Caco-2 (cell line): Measurements from ENCODE around the gene TMEM43. TPM values are rescaled to one million over a fixed set of nuclear protein-coding genes. Genes with fewer than 3 reads are reported as not detected.

Experiments used
- BruUV-seq: library from RNA; stranded (reverse); fragments of 400-500 nt; replicated peaks from 2 replicates; lab custom pipeline; 2021; lab: Mats Ljungman, UMichigan
- CTCF ChIA-PET: fragments of 300-600 bp; sonication (Branson Sonifier 250); formaldehyde crosslinking; loops from one replicate; lab custom pipeline; 2022; ENCODE audit warnings: antibody characterized with exemption; lab: Charles Lee
- POLR2A ChIA-PET: fragments of 300-600 bp; sonication (Branson Sonifier 250); formaldehyde crosslinking; loops from one replicate; lab custom pipeline; 2022; ENCODE audit warnings: antibody characterized with exemption; lab: Charles Lee
- DNase-seq, 2 experiments: peaks; one replicate each; pipeline versions ENCODE4 v3.0.0 to v3.0.0-alpha.2; 2020 to 2022
- H3K27me3 ChIP-seq: replicated peaks from 2 replicates; pipeline ENCODE4 v1.6.0; 2011; ENCODE audit warnings: low read length; ENCODE audit not compliant: control insufficient read depth, insufficient read depth
- H3K36me3 ChIP-seq: 2 replicates; pipeline ENCODE4 v1.5.1; 2011; ENCODE audit warnings: low read length; ENCODE audit not compliant: control insufficient read depth, insufficient read depth
- H3K4me1 ChIP-seq: fragments of 250-450 bp; sonication (Bioruptor Pico); 2 replicates; pipeline ENCODE4 v1.5.1; 2020; ENCODE audit warnings: mild to moderate bottlenecking
- H3K4me3 ChIP-seq: 2 replicates; pipeline ENCODE4 v1.5.1; 2011; ENCODE audit warnings: low read depth, mild to moderate bottlenecking, control low read depth, low read length
- H3K9me3 ChIP-seq: fragments of 250-450 bp; sonication (Bioruptor Pico); 2 replicates; pipeline ENCODE4 v1.5.1; 2020; ENCODE audit warnings: mild to moderate bottlenecking, moderate library complexity
- H3K27ac Mint-ChIP-seq: one replicate; pipeline ENCODE4 v1.8.0; 2022; ENCODE audit warnings: mixed read lengths; ENCODE audit not compliant: unreplicated experiment
- H3K27me3 Mint-ChIP-seq: one replicate; pipeline ENCODE4 v1.8.0; 2022; ENCODE audit warnings: mixed read lengths; ENCODE audit not compliant: insufficient read depth, unreplicated experiment
- H3K36me3 Mint-ChIP-seq: one replicate; pipeline ENCODE4 v1.8.0; 2022; ENCODE audit warnings: mild to moderate bottlenecking, mixed read lengths; ENCODE audit not compliant: insufficient read depth, unreplicated experiment
- H3K4me1 Mint-ChIP-seq: one replicate; pipeline ENCODE4 v1.8.0; 2022; ENCODE audit warnings: low read depth, mixed read lengths; ENCODE audit not compliant: unreplicated experiment
- H3K4me3 Mint-ChIP-seq: one replicate; pipeline ENCODE4 v1.8.0; 2022; ENCODE audit warnings: mild to moderate bottlenecking, moderate library complexity, mixed read lengths; ENCODE audit not compliant: unreplicated experiment
- H3K9me3 Mint-ChIP-seq: one replicate; pipeline ENCODE4 v1.8.0; 2022; ENCODE audit warnings: mixed read lengths; ENCODE audit not compliant: unreplicated experiment
- intact Hi-C: fragments of 100-400 bp; cut with micrococcal nuclease; formaldehyde crosslinking; loops from one replicate; pipeline ENCODE4 v1.10.0; 2022; ENCODE audit not compliant: unreplicated experiment
- total RNA-seq: library from RNA; stranded (reverse); gene quantifications from 2 replicates; pipeline ENCODE4 v1.2.3, GENCODE V29; 2022
- TF ChIP-seq, protein P1 (sequence below), 2 experiments: fragments of 200-600 bp in 1 of 2; IDR thresholded peaks; 1 replicate in 1 of 2; 2 replicates in 1 of 2; pipeline versions ENCODE4 v1.5.1 to v1.8.0; 2011 to 2022; ENCODE audit warnings: antibody characterized with exemption in 1 of 2, control low read depth in 1 of 2, inconsistent platforms in 1 of 2, low read depth in 1 of 2, low read length in 1 of 2, mild to moderate bottlenecking in 1 of 2, moderate library complexity in 1 of 2; ENCODE audit not compliant: insufficient read depth in 1 of 2, severe bottlenecking in 1 of 2, unreplicated experiment in 1 of 2

The TMEM43 gene
- total RNA-seq, 1 experiment from 2014 or later: 35.2 TPM

DNA sequence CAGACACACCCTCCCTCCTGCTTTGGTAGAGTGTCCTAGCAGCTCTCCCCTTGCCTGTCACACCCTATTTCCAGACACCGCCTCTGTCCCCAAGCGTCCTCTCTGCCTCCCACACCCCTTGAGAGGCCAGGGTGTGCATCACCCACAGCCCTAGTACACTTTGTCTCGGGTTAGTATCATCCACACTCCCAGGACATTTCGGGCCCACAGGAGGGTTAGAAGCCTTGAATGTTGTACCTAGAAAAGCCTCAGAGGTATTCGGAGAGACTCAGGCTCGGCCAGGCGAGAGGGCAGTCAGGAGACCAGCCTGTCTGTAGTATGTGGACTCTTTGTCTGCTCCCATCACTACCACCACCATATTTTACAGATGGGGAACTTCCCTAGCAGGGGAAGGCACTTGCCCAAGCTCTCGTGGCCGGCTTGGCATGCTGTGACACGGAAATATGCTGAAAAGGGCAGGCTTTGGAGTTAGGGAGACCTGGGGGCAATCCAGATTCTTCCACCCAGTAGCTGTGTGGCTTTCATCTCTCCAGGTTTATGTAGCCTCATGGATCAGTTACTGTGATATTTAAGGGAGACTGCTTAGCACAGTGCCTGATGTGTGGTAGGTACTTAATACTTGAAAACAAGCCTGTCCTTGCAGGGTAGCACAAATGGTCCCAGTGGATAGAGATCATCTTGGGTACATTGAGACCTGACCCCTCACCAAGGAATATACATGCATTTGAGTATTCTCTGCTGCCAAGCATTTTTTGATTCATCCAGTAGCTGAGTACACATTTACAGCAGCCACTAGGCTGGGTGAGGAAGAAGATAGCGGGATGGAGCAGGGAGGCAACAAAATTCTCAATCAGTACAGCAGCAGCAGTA, 1.4 kb downstream of the TMEM43 start:
- intact Hi-C loops: loop anchor here (10.0 kb wide), 1 partner anchor 471 kb away; no protein-coding TSS in a partner anchor
- ChIA-PET CTCF (interaction anchor here (0.7 to 2.7 kb wide), 6 partner anchors 12 to 492 kb away, joined by 3 to 56 read pairs (median 6); no protein-coding TSS in a partner anchor), POLR2A (interaction anchor here (0.8 to 2.1 kb wide), 3 partner anchors 8 to 229 kb away, joined by 3 to 38 read pairs (median 11); partner anchors contain the start of genes LSM3 and XPC)
- no peaks in the 10 kb centered on the region for H3K9me3 ChIP-seq
- peak overlapping the region; percentile 91 for H3K4me3 Mint-ChIP-seq
- H3K4me1 ChIP-seq: peaks cover 12% of the 10 kb centered on the region; the same call in 1 of the 2 replicates
- H3K27ac Mint-ChIP-seq: peak overlapping the region; percentile 94
- H3K9me3 Mint-ChIP-seq: no peaks in the 10 kb centered on the region
- H3K4me1 Mint-ChIP-seq: peaks cover 9% of the 10 kb centered on the region
- DNase-seq: no peak
- no peaks in the 10 kb centered on the region for H3K27me3 Mint-ChIP-seq
- H3K4me3 ChIP-seq: peak overlapping the region; percentile 95
- H3K36me3 ChIP-seq: peaks cover 5% of the 10 kb centered on the region
- H3K36me3 Mint-ChIP-seq: peaks cover 35% of the 10 kb centered on the region
- no TSS peak for BruUV-seq
- H3K27me3 ChIP-seq: no peaks in the 10 kb centered on the region
- TF ChIP-seq, protein P1, sequence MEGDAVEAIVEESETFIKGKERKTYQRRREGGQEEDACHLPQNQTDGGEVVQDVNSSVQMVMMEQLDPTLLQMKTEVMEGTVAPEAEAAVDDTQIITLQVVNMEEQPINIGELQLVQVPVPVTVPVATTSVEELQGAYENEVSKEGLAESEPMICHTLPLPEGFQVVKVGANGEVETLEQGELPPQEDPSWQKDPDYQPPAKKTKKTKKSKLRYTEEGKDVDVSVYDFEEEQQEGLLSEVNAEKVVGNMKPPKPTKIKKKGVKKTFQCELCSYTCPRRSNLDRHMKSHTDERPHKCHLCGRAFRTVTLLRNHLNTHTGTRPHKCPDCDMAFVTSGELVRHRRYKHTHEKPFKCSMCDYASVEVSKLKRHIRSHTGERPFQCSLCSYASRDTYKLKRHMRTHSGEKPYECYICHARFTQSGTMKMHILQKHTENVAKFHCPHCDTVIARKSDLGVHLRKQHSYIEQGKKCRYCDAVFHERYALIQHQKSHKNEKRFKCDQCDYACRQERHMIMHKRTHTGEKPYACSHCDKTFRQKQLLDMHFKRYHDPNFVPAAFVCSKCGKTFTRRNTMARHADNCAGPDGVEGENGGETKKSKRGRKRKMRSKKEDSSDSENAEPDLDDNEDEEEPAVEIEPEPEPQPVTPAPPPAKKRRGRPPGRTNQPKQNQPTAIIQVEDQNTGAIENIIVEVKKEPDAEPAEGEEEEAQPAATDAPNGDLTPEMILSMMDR (IDR thresholded peaks at IDR 0.05; ENCODE audit: insufficient read depth in 1 of 2, low read depth in 1 of 2, low read length in 1 of 2, severe bottlenecking in 1 of 2, unreplicated experiment in 1 of 2): no peak

DNA sequence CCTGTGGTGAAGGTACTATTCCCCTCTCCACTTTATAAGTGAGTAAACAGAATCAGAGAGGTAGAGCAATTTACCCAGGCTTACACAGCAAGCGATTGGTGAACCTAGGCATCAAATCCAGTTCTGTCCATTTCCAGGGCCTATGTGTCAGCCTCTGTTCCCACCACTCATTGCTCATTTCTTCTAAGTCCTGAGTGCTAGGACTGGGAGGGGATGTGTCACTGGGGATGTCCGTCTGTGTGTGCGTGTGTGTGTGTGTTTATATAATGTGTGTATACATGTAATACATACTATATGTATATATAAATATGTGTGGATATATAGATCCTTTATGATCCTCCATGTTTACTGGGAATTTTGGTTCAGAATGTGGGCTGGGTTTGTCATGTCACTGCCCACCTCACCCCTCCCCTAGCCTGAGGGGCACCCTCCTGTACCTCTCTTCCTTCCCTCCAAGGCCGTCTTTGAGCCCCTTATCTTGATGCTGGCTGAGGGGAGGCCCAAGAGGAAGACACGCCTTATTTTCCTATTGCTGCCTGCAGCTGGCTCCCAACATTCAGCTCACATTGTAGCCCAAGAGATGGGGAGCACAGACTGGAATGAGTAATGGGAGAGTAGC, 2.1 kb downstream of the TMEM43 start:
- H3K27me3 Mint-ChIP-seq: no peaks in the 10 kb centered on the region
- peaks cover 9% of the 10 kb centered on the region for H3K4me1 Mint-ChIP-seq
- H3K4me1 ChIP-seq: peaks cover 12% of the 10 kb centered on the region; the same call in 1 of the 2 replicates
- no peak overlapping the region for H3K4me3 Mint-ChIP-seq
- H3K27ac Mint-ChIP-seq: no peak overlapping the region
- H3K36me3 ChIP-seq: peaks cover 5% of the 10 kb centered on the region
- H3K4me3 ChIP-seq: no peak overlapping the region
- H3K9me3 Mint-ChIP-seq: no peaks in the 10 kb centered on the region
- H3K27me3 ChIP-seq: no peaks in the 10 kb centered on the region
- no TSS peak for BruUV-seq
- H3K9me3 ChIP-seq: no peaks in the 10 kb centered on the region
- H3K36me3 Mint-ChIP-seq: peaks cover 35% of the 10 kb centered on the region
- intact Hi-C loops: loop anchor here (10.0 kb wide), 1 partner anchor 472 kb away; no protein-coding TSS in a partner anchor
- POLR2A ChIA-PET: no interaction called here
- CTCF ChIA-PET: no interaction called here
- DNase-seq: no peak
- TF ChIP-seq, protein P1 (IDR thresholded peaks at IDR 0.05; ENCODE audit: insufficient read depth in 1 of 2, low read depth in 1 of 2, low read length in 1 of 2, severe bottlenecking in 1 of 2, unreplicated experiment in 1 of 2): no peak

DNA sequence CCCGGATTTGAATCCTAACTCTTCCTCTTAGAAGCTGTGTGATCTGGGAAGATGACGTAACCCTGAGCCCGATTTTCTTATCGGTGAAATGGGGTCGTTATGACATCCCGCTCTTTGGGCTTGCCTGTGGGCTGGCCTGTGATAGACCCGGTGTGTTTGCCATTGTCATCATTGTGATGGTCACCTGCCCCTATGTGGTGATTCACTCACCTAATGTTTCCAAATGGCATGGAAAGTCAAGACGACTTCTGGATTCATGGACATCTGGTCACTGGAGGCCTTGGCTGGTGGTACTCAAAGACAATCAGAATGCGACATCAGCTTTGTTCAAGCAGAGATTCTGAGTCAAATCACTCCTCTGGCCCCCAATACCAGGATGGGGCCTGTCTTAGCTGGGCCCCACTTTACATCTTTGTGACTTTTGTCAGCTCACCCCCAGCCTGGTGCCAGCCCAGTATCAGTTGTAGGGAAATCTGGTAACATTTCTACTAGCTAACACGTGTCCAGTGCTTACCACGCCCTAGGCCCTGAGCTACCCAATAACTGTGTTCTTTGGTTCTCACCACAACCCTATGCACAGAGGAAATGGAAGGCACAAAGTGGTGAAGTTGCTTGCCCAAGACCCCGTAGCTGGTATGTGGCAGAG, 2.8 kb downstream of the TMEM43 start:
- Mint-ChIP-seq H3K4me1 (peaks cover 3% of the 10 kb centered on the region), H3K9me3 (no peaks in the 10 kb centered on the region), H3K27ac (no peak overlapping the region), H3K36me3 (peaks cover 41% of the 10 kb centered on the region), H3K4me3 (no peak overlapping the region), H3K27me3 (no peaks in the 10 kb centered on the region)
- no peaks in the 10 kb centered on the region for H3K9me3 ChIP-seq
- no peak overlapping the region for H3K4me3 ChIP-seq
- no TSS peak for BruUV-seq
- TF ChIP-seq, protein P1 (IDR thresholded peaks at IDR 0.05; ENCODE audit: insufficient read depth in 1 of 2, low read depth in 1 of 2, low read length in 1 of 2, severe bottlenecking in 1 of 2, unreplicated experiment in 1 of 2): no peak
- ChIA-PET CTCF (no interaction called here), POLR2A (no interaction called here)
- H3K4me1 ChIP-seq: peaks cover 12% of the 10 kb centered on the region; the same call in 1 of the 2 replicates
- no peaks in the 10 kb centered on the region for H3K27me3 ChIP-seq
- H3K36me3 ChIP-seq: peaks cover 6% of the 10 kb centered on the region
- intact Hi-C loops: loop anchor here (10.0 kb wide), 1 partner anchor 473 kb away; no protein-coding TSS in a partner anchor
- no peak for DNase-seq
